Measurements from ENCODE around the gene ARHGEF11.
A peak's percentile ranks its signal among the peaks of the same experiment; 100 is the strongest.

Gene ARHGEF11

DNA sequence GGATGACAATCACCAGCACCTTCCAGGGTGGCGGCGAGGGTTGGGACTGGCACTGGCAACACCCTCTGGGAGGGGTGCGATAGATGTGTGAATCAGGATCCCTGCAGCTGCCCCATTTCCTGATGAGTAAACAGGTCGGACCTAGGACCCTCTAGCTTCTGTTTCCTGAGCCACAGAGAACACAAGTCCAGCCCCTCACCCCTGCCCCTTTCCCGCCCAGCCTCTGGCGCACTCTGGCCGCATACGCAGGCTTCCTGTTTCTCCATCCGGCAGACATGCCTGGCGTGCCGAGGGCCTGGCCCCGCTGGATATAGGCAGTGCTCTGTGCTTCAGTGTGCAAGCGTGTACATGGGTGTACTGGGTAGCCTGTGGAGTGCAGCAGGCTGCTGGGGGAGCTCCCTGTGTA, 147.4 kb downstream of the ARHGEF11 start:
- H3K4me3 ChIP-seq (ENCODE audit: insufficient read depth in 1 of 2, low read depth in 1 of 2, low read length in 2 of 2), result no peak overlapping the region
- H3K36me3 ChIP-seq (ENCODE audit: control insufficient read depth in 1 of 2, insufficient read depth in 2 of 2, low read depth in 1 of 2, low read length in 2 of 2), result no peaks in the 10 kb centered on the region
- H3K4ac ChIP-seq (ENCODE audit: low read depth in 1 of 2, low read length in 2 of 2), result peak overlapping the region; percentile 3 to 56
- peak overlapping the region; percentile 95 for H3K27ac ChIP-seq (ENCODE audit: low read length, poor library complexity, severe bottlenecking)
- peak overlapping the region in 1 of 2 experiments; percentile 68 for H3K14ac ChIP-seq (ENCODE audit: low read length in 2 of 2)
- peak; percentile 87 for DNase-seq
- peaks cover 65% of the 10 kb centered on the region for H3K4me1 ChIP-seq (ENCODE audit: control insufficient read depth, insufficient read depth, low read depth, low read length)
- peaks cover 34% of the 10 kb centered on the region for H3K79me1 ChIP-seq (replicated peaks; ENCODE audit: low read length, poor library complexity, severe bottlenecking)
- H3K4me2 ChIP-seq (ENCODE audit: low read length, poor library complexity, severe bottlenecking), result peak overlapping the region; percentile 1
- H3K9ac ChIP-seq (ENCODE audit: low read length), result peak overlapping the region; percentile 0
- no peaks in the 10 kb centered on the region for H3K27me3 ChIP-seq (ENCODE audit: control insufficient read depth in 1 of 2, insufficient read depth in 1 of 2, low read length in 2 of 2)
- peak overlapping the region; percentile 79 to 95 for H3K18ac ChIP-seq (ENCODE audit: low read depth in 1 of 2, low read length in 2 of 2)
- no peak overlapping the region for H2BK120ac ChIP-seq (ENCODE audit: low read depth, low read length)
- WGBS, result 9% methylated on average over 11 of the region's 13 CpGs
- H4K8ac ChIP-seq (ENCODE audit: low read length), result peak overlapping the region; percentile 72
- no peak overlapping the region for H2AK5ac ChIP-seq (ENCODE audit: low read length, severe bottlenecking)
- no peak overlapping the region for H3K23ac ChIP-seq (ENCODE audit: low read length in 2 of 2)
- no peak overlapping the region for H2BK5ac ChIP-seq (ENCODE audit: low read depth, low read length, poor library complexity, severe bottlenecking)
- H2BK12ac ChIP-seq (ENCODE audit: low read length in 2 of 2), result peak overlapping the region; percentile 82 to 92
- H2AFZ ChIP-seq (ENCODE audit: low read depth, low read length), result no peak overlapping the region
- H3K9me3 ChIP-seq (ENCODE audit: control insufficient read depth, low read length), result no peaks in the 10 kb centered on the region
- H2BK15ac ChIP-seq (ENCODE audit: low read depth, poor library complexity, severe bottlenecking), result no peak overlapping the region
- H4K91ac ChIP-seq (ENCODE audit: low read length), result peak overlapping the region; percentile 83

DNA sequence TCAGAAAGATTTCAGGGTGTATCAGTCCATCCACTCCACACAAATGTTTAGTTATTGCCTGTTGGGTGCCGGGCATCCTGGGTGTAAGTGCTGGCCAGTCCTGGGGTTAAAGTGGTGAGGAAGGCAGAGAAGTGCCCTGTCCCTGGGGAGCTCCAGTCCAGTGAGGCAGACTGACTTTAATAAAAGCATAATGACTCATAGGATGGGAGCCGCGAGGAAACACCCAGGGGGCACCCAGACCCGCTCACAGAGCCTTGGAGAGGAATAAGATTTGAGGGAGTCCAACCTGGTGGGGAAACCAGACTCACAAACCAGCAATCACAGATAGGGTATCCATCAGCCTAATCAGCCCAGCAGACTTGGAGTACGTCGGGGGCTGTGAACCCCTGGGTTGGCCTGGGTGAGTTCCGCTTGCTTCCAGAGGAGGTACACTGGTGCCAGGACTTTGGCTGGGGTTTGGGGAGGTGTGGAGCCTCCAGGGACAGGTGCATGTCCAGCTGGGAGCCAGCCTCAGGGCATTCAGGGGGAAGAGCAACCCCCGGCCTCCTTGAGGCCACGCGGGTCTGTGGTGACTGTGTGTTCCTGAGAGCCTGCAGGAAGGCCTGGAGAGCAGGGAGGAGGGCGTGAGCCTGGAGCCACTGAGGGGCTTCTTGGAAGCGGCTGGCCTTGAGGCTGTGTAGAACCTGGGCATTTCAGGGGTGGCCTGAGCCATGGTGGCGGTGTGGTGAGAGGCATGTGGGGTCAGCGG, 148.3 kb downstream of the ARHGEF11 start:
- no peaks in the 10 kb centered on the region for H3K27me3 ChIP-seq (ENCODE audit: control insufficient read depth in 1 of 2, insufficient read depth in 1 of 2, low read length in 2 of 2)
- H4K91ac ChIP-seq (ENCODE audit: low read length), result peak overlapping the region; percentile 98
- 36% methylated on average over 14 of the region's 14 CpGs for WGBS
- H3K4me2 ChIP-seq (ENCODE audit: low read length, poor library complexity, severe bottlenecking), result peak overlapping the region; percentile 17
- H2AK5ac ChIP-seq (ENCODE audit: low read length, severe bottlenecking), result peak overlapping the region; percentile 85
- H2BK15ac ChIP-seq (ENCODE audit: low read depth, poor library complexity, severe bottlenecking), result peak overlapping the region; percentile 87
- H2AFZ ChIP-seq (ENCODE audit: low read depth, low read length), result no peak overlapping the region
- H3K4ac ChIP-seq (ENCODE audit: low read depth in 1 of 2, low read length in 2 of 2), result peak overlapping the region; percentile 56 to 96
- peaks cover 61% of the 10 kb centered on the region for H3K4me1 ChIP-seq (ENCODE audit: control insufficient read depth, insufficient read depth, low read depth, low read length)
- H2BK5ac ChIP-seq (ENCODE audit: low read depth, low read length, poor library complexity, severe bottlenecking), result peak overlapping the region; percentile 67
- peak overlapping the region in 1 of 2 experiments; percentile 2 for H3K23ac ChIP-seq (ENCODE audit: low read length in 2 of 2)
- H4K8ac ChIP-seq (ENCODE audit: low read length), result peak overlapping the region; percentile 82
- peak overlapping the region in 1 of 2 experiments; percentile 13 for H3K14ac ChIP-seq (ENCODE audit: low read length in 2 of 2)
- H3K9me3 ChIP-seq (ENCODE audit: control insufficient read depth, low read length), result no peaks in the 10 kb centered on the region
- peaks cover 24% of the 10 kb centered on the region for H3K79me1 ChIP-seq (replicated peaks; ENCODE audit: low read length, poor library complexity, severe bottlenecking)
- peak overlapping the region; percentile 49 to 95 for H3K18ac ChIP-seq (ENCODE audit: low read depth in 1 of 2, low read length in 2 of 2)
- peak; percentile 86 for DNase-seq
- H3K36me3 ChIP-seq (ENCODE audit: control insufficient read depth in 1 of 2, insufficient read depth in 2 of 2, low read depth in 1 of 2, low read length in 2 of 2), result no peaks in the 10 kb centered on the region
- peak overlapping the region in 1 of 2 experiments; percentile 43 for H3K4me3 ChIP-seq (ENCODE audit: insufficient read depth in 1 of 2, low read depth in 1 of 2, low read length in 2 of 2)
- H3K9ac ChIP-seq (ENCODE audit: low read length), result peak overlapping the region; percentile 48
- H2BK12ac ChIP-seq (ENCODE audit: low read length in 2 of 2), result peak overlapping the region; percentile 92 to 96
- peak overlapping the region; percentile 95 for H3K27ac ChIP-seq (ENCODE audit: low read length, poor library complexity, severe bottlenecking)
- peak overlapping the region; percentile 56 for H2BK120ac ChIP-seq (ENCODE audit: low read depth, low read length)

- WGBS, result 47% methylated on average over 16 of the region's 16 CpGs
- Histone ChIP-seq H3K9ac (ENCODE audit: low read length) (peak overlapping the region; percentile 48), H3K27me3 (ENCODE audit: control insufficient read depth in 1 of 2, insufficient read depth in 1 of 2, low read length in 2 of 2) (no peaks in the 10 kb centered on the region), H2BK120ac (ENCODE audit: low read depth, low read length) (peak overlapping the region; percentile 56), H3K4me3 (ENCODE audit: insufficient read depth in 1 of 2, low read depth in 1 of 2, low read length in 2 of 2) (peak overlapping the region in 1 of 2 experiments; percentile 43), H4K8ac (ENCODE audit: low read length) (peak overlapping the region; percentile 59), H3K36me3 (ENCODE audit: control insufficient read depth in 1 of 2, insufficient read depth in 2 of 2, low read depth in 1 of 2, low read length in 2 of 2) (no peaks in the 10 kb centered on the region), H3K4ac (ENCODE audit: low read depth in 1 of 2, low read length in 2 of 2) (peak overlapping the region; percentile 5 to 84), H4K91ac (ENCODE audit: low read length) (peak overlapping the region; percentile 91), H3K23ac (ENCODE audit: low read length in 2 of 2) (no peak overlapping the region), H3K79me1 (replicated peaks; ENCODE audit: low read length, poor library complexity, severe bottlenecking) (peaks cover 18% of the 10 kb centered on the region), H2AFZ (ENCODE audit: low read depth, low read length) (no peak overlapping the region), H2BK15ac (ENCODE audit: low read depth, poor library complexity, severe bottlenecking) (no peak overlapping the region), H3K4me1 (ENCODE audit: control insufficient read depth, insufficient read depth, low read depth, low read length) (peaks cover 55% of the 10 kb centered on the region), H3K27ac (ENCODE audit: low read length, poor library complexity, severe bottlenecking) (peak overlapping the region; percentile 95), H3K18ac (ENCODE audit: low read depth in 1 of 2, low read length in 2 of 2) (peak overlapping the region; percentile 41 to 73), H2BK5ac (ENCODE audit: low read depth, low read length, poor library complexity, severe bottlenecking) (peak overlapping the region; percentile 67), H3K9me3 (ENCODE audit: control insufficient read depth, low read length) (no peaks in the 10 kb centered on the region), H3K4me2 (ENCODE audit: low read length, poor library complexity, severe bottlenecking) (peak overlapping the region; percentile 17), H3K14ac (ENCODE audit: low read length in 2 of 2) (no peak overlapping the region), H2AK5ac (ENCODE audit: low read length, severe bottlenecking) (peak overlapping the region; percentile 85), H2BK12ac (ENCODE audit: low read length in 2 of 2) (peak overlapping the region; percentile 57 to 76)
- DNase-seq, result peak; percentile 86
Observed at GRCh38 chr1:156896490-156897033, 149.0 kb downstream of the ARHGEF11 start.

DNA sequence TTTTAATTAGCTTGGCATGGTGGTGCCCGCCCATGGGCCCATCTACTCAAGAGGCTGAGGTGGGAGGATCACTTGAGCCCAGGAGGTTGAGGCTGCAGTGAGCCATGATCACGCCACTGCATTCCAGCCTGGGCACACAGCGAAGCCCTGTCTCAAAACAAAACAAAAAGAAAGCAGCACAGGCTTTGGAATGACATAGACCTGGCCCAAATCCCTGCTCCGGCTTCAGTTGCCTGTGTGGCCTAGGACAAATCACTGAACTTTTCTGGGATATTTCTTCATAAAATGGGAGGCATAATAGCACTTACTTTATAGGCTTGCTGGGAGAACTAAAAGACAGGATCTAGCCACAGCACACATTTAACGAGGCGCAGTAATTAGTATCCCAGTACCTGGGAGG, 149.6 kb downstream of the ARHGEF11 start:
- Histone ChIP-seq H3K14ac (ENCODE audit: low read length in 2 of 2) (no peak overlapping the region), H4K91ac (ENCODE audit: low read length) (peak overlapping the region; percentile 21), H3K4me2 (ENCODE audit: low read length, poor library complexity, severe bottlenecking) (no peak overlapping the region), H2BK5ac (ENCODE audit: low read depth, low read length, poor library complexity, severe bottlenecking) (no peak overlapping the region), H3K18ac (ENCODE audit: low read depth in 1 of 2, low read length in 2 of 2) (no peak overlapping the region), H2AFZ (ENCODE audit: low read depth, low read length) (no peak overlapping the region), H3K9me3 (ENCODE audit: control insufficient read depth, low read length) (no peaks in the 10 kb centered on the region), H3K27ac (ENCODE audit: low read length, poor library complexity, severe bottlenecking) (peak overlapping the region; percentile 95), H2BK12ac (ENCODE audit: low read length in 2 of 2) (peak overlapping the region in 1 of 2 experiments; percentile 29), H3K27me3 (ENCODE audit: control insufficient read depth in 1 of 2, insufficient read depth in 1 of 2, low read length in 2 of 2) (no peaks in the 10 kb centered on the region), H3K4me1 (ENCODE audit: control insufficient read depth, insufficient read depth, low read depth, low read length) (peaks cover 54% of the 10 kb centered on the region), H3K23ac (ENCODE audit: low read length in 2 of 2) (no peak overlapping the region), H2BK120ac (ENCODE audit: low read depth, low read length) (peak overlapping the region; percentile 24), H3K36me3 (ENCODE audit: control insufficient read depth in 1 of 2, insufficient read depth in 2 of 2, low read depth in 1 of 2, low read length in 2 of 2) (no peaks in the 10 kb centered on the region), H4K8ac (ENCODE audit: low read length) (no peak overlapping the region), H2AK5ac (ENCODE audit: low read length, severe bottlenecking) (peak overlapping the region; percentile 37), H3K79me1 (replicated peaks; ENCODE audit: low read length, poor library complexity, severe bottlenecking) (peaks cover 12% of the 10 kb centered on the region), H3K9ac (ENCODE audit: low read length) (peak overlapping the region; percentile 30), H3K4me3 (ENCODE audit: insufficient read depth in 1 of 2, low read depth in 1 of 2, low read length in 2 of 2) (peak overlapping the region in 1 of 2 experiments; percentile 71), H3K4ac (ENCODE audit: low read depth in 1 of 2, low read length in 2 of 2) (peak overlapping the region in 1 of 2 experiments; percentile 5), H2BK15ac (ENCODE audit: low read depth, poor library complexity, severe bottlenecking) (peak overlapping the region; percentile 0)
- 92% methylated on average over 6 of the region's 6 CpGs for WGBS
- no peak for DNase-seq
